Cerebellar cortex (tissue), 1 donor: ENCODE data around the gene EXT2.

ENCODE experiments used
- DNase-seq: peaks from one replicate; pipeline ENCODE4 v3.0.0-alpha.2; 2015; ENCODE audit warnings: low spot score

The EXT2 gene

DNA sequence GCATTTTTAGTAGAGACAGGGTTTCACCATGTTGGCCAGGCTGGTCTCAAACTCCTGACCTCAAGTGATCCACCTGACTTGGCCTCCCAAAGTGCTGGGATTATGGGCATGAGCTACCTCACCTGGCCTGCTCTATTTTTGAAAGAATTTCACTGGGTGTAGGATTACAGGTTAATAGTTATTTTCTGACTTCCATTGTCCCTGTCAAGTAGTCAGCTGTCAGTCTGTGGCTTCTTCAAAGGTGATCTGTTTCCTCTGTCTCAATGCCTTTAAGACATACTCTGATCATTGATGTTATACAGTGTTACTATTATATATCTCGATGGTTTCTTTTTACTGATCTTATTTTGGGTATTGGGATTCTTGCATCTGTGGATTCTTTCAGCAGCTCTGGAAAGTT is 10.1 kb upstream of the EXT2 start:
- no peak for DNase-seq

DNA sequence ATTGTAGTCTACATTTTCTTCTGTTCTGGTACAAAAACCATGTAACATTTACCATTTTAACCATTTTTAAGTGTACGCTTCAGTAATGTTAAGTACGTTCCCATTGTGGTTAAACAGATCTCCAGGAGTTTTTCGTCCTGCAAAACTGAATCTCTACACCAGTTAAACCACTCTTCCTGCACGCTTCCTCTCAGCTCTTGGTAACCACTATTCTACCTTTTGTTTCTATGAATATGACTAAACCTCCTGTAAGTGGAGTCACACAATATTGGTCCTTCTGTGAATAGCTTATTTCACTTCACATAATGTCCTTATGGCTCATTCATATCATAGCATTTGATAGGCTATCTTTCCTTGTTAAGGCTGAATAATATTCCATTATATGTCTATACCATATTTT is 7.1 kb upstream of the EXT2 start:
- no peak for DNase-seq

DNA sequence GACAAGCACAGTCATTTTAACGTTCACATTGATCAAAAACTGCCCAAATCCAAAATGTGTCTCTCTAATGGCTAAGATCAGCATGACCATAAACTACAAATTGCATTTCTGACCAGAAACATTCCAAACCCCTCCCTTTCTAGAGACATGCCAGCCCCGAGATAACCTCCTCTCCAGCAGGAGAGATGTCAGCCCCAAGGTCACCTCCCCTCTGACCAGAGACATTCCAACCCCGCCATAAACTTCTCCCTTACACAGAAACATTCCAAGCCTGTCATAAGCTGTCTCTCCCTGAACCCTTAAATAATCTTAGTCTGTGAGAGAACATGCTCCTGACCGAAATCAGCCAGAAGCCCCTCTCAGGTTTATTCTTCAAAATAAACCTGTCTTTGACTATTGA is 6.6 kb upstream of the EXT2 start:
- DNase-seq = no peak

DNA sequence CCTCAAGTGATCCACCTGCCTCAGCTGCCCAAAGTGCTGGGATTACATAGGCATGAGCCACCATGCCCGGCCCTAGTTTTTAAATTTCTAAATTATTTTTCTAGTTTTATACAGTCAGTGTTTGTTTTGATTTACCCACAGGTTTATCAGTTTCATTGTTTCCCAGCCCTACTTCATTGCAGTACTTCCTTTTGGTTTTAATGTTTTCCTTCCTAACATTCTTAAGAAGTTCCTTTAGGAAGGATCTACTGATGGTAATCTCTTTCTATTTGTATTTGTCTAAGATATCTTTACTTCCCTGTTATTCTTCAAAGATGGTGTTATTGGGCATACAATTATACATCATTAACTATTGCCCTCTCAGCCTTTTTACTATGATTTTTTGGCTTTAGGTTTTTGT is 4.9 kb upstream of the EXT2 start:
- no peak for DNase-seq

DNA sequence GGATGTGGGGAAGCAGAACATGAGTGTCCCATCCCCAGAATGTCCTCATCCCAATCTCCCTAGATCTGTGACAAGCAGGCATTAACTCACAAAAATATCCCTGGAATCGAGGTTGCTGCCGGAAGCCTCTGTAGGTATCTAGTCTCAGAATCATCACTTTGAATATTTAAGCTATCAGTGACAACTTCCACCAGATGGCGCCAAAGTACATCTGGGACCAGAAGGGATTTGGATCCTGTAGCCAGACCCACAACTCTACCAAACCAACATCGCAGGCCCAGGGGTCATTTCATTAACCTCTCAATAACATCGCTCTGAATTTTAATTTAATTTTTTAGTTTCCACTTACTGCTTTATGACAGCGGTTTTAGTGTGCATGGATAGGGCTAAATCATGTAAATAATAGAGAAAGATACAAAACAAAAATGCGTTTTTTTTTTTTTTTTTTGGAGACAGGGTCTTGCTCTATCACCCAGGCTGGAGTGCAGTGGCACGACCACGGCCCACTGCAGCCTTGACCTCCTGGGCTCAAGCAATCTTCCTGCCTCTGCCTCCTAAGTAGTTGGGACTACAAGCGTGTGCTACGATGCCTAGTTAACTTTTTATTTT is 1.1 kb upstream of the EXT2 start:
- peak; percentile 94 for DNase-seq

DNA sequence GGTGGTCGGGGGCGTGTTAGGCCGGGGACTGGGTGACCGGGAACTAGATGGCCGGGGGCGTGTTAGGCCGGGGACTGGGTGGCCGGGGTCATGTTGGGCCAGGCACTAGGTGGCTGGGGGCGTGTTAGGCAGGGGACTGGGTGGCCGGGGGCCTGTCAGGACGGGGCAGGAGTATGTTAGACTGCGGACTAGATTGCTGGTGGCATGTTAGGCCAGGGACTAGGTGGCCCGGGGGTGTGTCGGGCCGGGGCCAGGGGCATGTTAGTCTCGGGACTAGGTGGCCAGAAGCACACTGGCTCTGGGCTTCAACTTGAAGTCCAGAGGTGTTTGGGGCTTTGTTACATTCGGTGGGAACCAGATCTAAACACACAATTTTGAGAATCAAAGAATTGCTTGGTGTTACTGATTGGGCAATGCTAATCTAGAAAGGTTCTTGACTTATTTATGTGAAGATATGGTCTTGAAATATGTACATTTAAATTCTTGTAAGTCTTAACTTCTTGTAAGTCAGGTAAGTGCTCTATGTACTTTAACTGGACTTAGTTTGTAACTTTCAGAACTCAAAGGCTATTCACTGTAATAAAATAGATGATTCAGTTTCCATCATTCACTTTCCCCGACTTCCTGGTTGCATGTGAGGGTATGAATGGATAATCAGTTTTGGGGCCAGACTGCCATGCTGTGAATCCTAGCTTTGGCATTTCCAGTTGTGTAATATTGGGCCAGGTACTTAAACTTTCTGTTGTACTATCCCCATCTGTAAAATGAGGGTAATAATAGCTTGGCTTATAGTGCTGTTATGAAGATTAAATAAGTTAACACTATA is 1.1 kb downstream of the EXT2 start:
- no peak for DNase-seq

DNA sequence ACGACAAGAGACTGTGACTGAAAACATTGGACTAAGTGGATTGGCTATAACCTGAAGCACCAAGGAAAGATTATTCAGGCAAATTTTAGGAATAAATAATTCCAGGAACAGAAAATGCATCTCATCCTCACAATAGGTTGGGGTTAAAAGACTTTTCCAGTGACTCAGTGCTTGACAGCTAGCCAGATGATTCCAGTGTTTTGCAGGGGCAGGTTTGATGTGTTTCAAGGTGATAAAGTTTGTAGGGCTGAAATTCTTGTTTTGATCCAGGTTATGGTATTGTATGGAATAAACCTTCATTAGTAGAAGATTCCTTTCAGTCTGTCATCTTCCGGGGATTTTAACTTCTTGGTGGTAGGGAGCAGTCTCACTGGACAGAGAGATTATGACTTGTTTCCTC is 2.3 kb downstream of the EXT2 start:
- no peak for DNase-seq

DNA sequence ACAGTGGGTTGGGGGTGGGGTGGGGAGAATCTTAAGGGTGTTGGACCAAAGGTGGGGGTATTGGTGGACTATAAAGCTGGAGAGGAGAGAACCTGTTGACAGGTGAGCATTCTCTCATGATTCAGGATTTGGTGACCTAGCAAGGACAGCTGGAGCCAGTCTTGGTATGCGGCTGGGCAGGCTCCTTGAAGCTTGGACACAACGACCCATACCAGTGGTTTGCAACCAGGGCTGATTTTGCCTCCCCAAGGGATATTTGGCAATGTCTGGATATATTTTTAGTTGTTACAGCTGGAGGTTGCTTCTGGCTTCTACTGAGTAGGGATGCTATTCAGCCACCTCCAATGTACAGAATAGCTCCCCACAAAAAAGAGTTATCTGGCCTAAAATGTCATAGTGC is 5.6 kb downstream of the EXT2 start:
- no peak for DNase-seq

DNA sequence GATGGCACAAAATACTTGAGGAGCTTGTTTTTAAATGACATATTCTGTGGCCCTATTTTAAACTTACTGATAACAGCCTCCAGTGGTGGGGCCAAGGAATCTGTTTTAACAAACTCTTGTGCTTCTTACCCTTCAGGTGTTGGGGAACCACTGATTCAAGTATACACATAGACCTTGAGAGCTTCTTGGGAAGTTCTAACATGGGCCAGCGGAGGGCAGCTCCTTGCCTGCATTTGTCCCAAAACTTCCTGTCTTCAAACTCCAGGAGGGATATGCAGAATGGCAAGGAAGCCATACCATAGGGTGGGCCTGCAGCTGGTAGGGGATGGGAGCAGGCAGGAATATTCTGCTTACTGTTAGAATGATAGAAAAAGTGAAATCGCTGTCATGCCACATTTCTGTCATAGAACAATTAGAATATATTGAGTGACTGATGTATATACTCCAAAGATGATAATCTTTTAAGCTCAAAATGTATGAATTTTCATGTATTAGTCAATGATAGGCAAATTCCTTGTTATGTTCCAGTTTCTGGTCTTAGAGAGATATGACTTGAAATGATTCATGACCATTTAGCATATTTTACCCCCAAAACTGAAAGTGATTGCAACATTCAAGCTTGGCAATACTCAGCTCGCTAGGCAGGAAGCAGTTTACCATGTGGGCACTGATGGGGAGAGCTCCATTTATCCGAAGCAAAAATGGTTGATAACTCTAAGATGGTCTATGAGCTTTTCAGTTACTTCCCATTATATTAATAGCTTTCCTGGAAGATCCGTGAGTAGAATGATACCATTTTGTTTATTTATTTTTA is 9.2 kb downstream of the EXT2 start:
- peak; percentile 27 for DNase-seq

DNA sequence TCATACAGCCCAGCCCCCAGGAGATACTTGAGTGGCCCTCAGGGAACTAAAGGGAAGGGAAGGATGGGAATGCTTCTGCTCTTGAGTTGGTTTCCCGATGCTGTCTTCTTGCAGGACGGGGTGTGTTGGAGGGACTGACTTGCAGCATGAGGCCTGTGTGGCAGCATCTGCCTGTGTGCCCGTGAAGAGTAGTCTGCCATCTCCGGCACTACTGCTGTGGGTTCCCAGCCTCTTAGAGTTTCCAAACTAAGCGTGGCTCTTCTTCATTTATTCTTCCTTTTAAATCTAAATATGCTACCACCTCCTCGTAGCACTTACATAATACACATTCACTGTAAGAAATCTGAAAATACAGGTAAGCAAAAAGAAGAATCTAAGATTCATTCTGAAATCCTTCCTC is 12.8 kb downstream of the EXT2 start:
- DNase-seq = no peak

DNA sequence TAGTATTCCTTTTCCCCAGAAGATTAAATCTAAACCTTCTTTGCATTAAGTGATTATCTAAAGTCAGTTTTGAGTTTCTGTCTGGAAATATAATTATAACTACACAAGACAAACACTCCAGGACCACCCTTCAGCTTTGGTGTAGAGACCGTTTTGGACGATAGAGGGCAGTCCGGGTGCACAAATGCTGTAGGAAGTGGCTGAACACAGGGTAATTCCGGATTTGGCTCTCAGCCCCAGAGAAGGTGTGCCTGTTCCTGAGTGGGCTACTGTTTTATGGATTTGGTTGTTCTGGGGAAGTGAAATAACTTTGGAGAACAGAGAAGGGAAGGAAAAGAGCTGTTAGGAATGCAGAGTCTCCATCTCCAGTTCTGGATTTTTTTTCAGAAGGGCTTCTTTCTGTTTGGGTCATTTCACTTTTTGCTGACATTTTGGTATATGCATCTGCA is 14.8 kb downstream of the EXT2 start:
- DNase-seq = peak; percentile 67

DNA sequence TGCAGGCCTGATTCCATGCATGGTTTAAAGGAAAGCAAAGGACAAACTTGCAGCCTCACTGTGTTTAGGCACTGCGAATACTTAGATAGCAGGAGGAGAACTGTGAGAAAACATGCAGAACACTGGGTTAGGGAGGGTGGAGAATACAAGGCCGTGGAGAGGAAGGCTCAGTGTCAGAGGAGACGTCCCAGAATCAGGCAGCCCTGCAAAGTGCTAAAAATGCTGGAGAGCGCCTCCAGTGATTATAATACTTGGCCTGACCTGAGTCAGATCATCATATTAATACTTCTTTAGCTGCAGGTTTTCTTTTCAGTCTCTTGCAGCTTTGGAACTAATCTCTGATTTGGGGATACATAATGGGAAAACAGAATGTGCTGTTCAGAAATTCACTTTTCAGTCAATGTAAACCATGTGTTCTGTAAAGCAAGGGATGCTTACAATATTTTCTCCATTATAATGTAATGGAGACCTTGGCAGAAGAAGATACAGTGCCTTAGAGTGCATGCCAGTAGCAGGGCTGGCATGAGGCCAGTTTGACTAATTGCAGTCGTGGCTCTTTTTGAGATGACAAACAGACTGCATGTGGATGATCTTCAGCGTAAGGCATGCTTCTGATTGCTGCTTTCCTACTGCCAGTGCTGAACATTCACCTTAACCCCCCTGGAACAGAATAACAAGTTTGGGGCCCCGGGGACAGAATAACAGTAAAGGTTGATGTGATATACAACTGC is 16.8 kb downstream of the EXT2 start:
- peak; percentile 67 for DNase-seq

DNA sequence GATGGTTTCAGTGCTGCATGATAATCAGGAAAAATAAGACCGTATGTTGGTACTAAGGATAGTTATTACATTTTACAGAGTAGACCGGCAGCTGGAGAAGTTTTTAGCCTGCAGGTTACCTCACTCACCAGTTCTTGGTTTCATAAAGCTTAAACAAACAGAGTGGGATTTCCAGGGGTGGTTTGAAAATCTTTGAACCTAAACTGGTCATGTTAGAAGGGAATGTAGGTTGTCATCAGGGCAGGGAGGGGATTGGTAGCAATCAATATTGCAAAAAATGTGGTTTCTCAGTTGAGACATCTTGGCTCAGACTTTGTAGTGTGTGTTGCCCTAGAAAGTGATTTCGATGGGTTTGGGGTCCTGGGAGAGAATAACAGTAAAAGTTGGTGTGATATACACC is 17.5 kb downstream of the EXT2 start:
- DNase-seq = no peak

DNA sequence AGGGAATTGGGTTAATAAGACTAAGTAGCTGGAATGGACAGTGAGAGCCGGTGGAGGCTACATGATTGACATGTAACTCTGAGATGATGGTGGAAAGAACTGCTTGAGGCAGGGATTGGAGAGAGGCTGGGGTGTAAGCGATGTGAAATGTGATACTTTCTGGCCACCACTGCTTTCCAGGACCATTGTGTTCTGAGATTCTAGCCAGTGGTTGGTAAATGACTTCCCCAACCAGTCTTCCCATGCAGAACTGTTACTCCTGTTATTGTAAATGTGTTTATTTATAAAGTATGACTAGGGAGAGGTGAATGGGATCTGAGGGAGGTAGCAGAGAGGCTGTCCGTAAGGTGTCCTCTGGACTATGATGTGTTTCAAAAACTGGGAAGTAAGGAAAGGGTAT is 18.1 kb downstream of the EXT2 start:
- no peak for DNase-seq

DNA sequence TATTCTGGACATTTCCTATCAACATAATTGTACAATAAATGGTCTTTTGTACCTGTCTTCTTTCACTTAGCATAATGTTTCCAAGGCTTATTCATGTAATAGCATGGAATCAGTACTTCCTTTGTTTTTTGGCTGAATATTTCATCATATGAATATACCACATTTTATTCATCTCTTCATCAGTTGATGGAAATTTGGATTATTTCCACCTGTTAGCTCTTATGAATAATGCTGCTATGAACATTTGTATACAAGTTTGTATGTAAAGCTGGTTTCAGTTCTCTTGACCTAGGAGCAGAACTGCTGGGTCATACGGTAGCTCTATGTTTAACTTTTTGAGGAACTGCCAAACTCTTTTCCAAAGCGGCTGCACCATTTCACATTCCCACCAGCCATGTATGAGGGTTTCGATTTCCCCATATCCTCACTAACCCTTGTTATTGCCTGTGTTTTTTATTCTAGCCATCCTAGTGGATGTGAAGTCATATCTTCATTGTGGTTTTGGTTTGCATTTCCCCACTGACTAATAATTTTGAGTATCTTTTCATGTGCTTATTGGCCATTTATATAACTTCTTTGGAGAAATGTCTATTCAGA is 20.9 kb downstream of the EXT2 start:
- no peak for DNase-seq

DNA sequence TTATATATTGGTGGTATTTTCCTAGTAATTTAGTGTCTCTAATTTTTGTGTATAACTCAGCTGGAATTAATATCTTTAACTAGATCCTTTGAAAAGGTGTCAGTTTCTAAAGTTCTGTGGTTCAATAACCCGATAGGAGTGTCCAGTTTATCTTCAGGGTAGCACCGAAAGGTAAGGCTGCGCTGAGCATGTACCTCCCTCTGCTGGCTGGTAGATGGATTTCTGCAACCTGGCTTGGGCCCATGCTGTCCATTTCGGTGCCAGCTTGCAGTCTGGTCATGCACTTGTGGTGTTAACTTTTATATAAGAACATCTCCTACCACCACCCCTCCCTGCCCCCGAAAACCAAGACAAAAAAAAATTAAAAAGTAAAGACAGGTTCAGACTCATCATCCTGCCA is 24.7 kb downstream of the EXT2 start:
- DNase-seq = peak; percentile 44

DNA sequence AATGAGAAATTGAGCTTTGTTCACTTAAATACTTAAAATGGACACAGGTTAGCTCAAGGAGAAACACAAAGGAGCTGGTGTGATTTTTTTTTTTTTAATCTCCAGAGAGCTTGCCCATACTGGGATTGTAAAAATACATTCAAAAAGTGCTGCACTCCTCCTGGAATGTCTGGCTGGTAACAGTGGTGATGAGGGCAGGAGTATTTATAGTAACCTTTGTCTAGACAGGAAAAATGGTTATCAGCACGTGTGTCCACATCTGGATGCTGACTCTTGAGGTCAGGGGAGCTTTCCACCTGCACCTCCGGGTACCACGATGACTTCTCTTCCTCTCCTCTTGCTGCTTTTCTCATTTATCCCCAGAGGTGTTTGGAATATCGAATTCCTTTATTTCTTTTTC is 30.1 kb downstream of the EXT2 start:
- no peak for DNase-seq

DNA sequence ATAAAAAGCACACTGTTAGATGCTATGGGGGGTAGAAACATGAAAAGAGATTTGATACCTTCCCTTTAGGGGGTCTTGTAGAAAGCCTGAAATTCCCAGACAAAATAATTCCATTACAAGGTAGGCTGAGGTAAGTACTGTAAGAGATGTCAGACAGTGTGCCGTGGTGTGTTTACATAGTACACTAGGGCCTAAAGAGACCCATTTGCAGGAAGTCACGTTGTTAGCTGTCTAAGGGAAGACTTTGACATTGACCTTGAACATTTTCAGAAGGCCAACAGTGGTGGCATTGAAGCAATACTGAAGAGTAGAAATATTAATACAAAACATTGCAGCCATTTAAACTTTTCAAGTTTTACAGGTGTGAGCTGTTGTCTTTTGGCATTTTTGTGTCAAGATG is 30.8 kb downstream of the EXT2 start:
- no peak for DNase-seq

DNA sequence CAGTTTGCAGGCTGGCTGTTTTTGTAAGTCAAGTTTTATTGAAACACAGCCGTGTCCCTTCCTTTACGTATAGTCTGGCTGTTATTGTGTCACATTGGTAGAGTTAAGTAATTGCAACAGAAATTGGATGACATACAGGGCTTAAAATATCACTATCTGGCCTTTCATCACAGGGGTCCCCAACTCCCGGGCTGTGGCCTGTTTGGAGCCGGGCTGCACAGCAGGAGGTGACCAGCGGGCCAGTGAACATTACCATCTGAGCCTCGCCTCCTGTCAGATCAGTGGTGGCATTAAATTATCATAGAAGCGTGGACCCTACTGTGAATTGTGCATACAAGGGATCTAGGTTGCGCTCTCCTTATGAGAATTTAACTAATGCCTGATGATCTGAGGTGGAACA is 31.7 kb downstream of the EXT2 start:
- no peak for DNase-seq

DNA sequence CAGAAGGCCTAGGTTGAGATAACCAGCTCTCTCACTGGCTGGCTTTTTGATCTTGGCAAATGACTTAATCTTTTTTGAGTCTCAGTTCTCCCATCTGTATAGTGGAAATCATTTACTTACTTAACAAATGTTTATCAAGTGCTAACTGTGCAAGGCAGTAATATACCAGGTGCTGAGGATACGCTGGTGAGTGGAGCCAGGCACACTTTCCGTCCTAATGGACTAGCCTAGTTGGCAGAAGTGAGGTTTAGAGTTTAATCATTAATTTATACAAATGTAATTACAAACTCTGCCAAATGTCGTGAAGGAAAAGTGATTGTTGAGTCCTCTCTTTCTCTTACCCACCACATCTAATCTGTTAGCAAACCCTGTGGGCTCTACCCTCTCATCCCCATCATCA is 33.3 kb downstream of the EXT2 start:
- no peak for DNase-seq

DNA sequence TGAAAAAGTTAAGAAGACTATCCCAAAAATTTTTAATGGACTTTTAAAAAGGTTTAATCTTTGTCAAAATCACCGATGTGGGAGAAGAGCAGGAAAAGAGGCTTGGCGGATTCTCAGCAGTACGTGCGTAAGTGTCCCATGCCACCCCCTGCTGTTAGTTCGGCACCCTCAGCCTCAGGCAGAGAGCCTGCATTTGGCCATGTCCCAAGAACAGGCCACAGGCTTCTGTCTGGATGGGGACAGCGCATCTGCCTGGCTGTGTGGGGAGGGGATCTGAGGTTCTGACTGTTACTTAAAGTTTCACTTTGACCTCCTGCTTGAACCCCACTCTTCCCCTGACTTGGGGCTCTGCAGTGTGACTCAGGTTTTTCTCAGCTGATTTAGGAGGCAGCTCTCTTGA is 35.3 kb downstream of the EXT2 start:
- DNase-seq = no peak
